GM03348 (cell line): Measurements from ENCODE around the gene RGPD6.
"Not testable (repeated sequence)": the region's sequence is repeated elsewhere in the genome, so short reads cannot be mapped to it uniquely, and the experiment has no call there.

ENCODE experiments used
- DNase-seq: peaks from one replicate; pipeline ENCODE4 v3.0.0; 2012; ENCODE audit warnings: low spot score

RGPD6 gene

DNA sequence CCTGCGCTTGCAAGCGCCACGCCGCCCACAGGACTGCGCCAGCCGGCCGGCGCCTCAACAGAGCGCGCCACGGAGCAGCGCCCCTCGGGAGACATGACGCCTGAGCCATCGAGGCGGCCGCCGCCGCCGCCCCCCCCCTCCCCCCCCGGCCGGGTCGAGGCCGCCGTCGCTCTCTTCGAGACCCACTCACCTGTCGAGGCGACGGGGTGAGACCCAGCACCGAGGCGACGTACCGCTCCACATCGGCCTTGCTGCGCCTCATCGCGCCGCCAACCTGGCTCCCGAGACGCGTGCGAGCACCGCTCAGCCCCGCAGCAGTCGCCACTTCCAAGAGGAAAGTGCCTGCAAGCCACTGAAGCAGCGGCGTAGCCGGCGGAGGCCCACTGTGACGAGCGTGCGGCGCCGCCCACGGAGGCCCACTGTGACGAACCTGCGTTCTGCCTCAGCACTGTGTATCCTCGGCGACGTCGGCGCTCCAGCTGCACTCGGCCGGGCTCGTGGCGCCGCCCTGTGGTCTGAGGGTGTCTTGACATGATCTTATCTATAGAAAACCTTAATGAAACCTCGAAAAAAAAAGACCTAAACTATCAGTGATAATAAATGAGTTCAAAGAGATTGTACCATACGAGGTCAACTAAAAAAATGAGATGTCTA lies at the start of gene RGPD6:
RGPD6 (minus strand) TSS at position 460 of the 654 bp plus-strand sequence; CDS start at position 262, 198 bp downstream.
- not testable (repeated sequence) for DNase-seq

DNA sequence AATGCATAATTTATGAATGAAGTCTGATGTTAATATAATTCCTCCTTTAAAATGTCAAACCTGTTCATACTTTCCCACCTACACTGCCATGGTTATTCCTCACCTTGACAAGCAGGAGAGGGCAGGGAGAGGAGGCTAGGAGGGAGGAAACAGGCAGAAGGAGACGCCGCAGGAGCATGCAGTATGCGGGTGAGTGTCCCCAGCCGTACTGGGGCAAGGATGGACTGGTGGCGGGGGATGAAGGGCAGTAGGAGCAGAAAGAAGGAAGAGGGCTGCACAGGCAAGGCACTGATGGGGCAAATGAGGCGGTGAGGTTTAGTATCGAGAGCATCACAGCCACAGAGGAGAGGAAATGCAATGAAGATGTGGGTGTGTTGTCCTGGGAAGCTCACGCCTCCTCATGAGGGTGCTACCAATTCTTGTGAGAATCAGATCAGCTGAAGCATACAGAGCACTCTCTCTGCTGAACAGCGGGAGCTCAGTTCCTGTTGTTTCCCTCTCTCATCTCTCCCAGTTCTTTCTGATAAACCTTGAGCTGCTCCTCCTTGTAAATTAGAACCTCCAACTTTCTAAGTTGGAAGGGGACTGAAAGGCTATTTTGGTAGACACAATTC lies 42.4 kb upstream of the RGPD6 start:
- not testable (repeated sequence) for DNase-seq

DNA sequence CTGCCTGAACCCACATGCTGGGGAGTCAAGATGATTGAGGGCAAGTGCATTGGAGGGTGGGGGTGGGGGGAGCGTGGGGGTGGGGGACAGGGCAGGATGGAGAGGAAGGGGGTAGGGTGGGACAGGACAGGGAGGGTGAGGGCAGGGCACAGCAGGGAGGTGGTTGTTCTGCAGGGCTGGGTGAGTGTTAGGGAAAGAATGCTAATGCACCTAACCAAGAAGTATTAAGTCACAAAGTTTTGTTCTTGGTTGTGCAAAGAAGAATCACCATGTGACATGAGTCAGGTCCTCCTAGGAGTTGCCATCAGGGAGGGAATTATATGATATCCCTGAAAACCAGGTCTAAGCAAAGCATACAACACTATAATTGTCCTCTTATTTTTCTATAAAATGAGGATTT lies 36.9 kb upstream of the RGPD6 start:
- not testable (repeated sequence) for DNase-seq

DNA sequence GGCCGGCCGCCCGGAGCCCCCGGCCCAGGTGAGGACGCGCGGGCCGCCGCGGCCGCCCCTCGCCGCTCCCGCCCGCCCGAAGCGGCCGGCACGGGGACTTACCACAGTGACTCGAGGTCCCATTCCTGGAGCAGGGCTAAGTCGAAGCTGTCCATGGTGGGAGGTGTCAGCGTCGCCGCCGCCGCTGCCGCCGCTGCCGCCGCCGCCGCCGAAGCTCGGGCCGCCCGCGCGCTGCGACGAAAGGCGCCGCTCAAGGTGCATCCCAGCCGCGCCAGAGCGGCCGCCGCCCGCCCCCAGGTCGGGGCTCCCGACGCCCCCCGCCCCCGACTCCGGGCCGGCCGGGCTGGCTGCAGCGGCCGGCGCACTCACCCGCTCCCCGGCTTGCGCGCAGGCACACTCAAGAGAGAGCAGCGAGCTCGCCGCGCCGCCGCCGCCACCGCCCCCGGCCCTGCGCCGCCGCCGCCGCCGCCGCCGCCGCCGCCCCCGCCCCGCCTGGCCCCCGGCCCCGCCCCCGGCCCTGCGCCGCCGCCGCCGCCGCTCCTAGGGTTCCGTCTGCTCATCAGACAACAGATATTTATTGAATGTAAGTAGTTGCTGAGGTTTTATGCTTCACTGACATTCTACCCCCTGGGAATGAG lies 33.7 kb upstream of the RGPD6 start:
- not testable (repeated sequence) for DNase-seq

DNA sequence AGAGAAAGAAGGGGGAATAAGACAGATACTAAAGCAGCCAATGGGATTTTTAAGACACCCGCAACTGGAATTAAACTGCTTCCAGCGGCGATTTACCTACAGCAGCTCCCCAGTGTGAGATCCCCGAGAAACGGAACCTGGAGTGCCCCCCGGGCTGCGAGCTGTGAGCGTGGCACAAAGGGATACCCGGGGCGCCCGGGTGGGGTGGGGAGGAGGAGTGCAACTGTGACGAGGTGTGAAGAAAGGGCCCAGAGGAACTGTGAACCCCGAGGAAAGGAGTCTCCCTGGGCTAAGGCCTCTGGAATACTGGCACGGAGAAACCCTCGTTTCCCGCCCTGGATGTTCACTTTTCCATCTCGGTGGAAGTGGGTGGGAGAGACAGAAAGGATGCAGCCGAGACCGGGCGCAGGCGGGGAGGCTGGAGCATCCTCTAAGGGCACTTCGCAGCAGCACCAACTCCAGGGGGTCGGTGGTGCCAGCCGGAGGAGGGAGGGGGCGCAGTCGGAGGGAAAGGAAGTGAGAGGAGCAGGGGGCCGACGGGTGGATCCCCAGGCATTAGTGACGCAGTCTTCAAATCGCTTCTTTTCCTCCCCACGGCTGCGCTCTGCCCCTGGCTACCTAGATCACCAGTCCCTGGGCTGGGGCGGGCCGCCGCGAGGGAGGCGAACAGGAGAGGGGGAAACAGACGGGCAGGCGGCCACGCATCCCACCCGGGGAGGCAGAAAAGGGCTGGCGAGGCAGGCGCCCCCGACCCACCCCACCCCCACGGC lies 33.0 kb upstream of the RGPD6 start:
- not testable (repeated sequence) for DNase-seq

DNA sequence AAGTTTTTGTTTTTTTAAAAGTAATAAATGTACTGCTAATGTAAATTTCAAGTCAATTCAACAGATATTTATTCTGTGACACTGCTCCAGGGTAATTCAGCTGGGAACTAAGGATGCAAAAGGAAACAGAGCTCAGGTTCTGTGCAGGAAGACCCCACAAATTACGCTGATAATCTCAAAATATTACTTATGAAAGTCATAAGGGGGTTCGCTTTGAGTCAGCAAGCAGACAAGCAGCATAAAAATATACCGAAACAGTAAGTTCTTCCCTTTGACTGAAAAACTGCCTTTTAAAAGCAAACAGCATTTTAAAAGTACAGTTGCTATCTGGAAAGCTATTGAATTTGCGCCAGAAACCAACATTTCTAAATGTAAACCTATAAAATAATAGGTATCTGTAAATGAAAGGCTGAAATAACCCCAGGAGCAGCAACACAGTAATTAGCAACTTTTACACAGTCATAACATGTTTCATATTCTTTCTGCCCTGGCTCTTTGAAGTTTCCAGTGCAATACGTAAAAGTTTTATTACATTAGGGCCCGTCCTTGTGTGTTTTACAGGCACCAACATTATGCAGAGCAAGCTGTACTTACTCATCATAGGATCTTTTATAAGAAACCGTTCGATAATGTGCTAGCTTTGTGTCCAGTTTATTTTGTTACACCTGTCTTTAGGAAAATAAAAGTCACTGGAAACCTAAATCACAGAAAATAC lies 31.9 kb upstream of the RGPD6 start:
- not testable (repeated sequence) for DNase-seq

DNA sequence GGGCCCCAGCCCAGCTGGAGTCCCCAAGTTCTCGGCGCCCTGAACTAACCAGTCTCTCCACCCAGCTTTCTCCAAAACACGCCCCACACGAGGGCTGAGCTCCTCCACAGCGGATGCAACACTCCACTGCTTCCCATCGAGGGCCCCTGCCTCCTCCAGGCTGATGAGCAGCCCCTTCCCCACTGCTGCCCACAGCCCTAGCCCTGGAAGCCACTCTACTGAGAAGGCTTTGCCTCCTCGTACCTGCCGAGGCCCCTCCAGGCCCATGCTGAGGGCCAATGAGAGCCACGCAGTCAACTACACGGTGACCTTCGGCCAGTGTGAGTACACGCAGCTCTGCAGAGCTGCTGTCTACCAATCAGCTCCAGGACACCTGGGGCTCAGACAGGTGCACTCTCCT lies 28.0 kb upstream of the RGPD6 start:
- not testable (repeated sequence) for DNase-seq

DNA sequence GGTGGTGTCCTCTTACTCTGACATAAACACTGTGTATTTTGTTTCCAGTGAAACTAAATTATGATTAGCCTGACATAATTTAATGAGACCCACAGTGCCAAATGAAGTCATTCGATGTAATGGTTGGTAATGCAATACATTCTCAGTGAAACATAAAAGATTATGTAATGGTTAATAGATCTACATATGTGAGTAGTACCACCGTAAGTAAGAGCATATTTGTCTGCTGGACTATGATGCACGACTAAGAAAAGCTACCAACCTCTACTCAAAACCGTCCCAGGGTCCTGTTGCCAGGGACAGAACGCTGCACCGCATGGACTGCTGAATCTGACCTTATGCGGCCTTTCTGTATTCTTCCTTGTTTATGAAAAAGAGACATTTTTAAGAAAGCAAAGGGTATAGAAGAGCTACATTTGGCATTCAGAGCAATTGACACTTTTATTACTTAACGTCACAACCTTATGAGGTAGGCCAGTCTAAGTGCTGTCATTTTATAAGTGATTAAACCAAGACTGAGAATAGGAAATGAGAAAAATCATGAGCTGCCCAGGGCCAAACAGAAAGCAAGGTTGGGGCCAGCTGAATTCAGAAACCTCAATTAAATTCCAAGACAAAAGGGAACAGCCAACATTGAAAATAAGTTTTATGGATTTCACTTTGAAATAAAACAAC lies 27.0 kb upstream of the RGPD6 start:
- DNase-seq = not testable (repeated sequence)

DNA sequence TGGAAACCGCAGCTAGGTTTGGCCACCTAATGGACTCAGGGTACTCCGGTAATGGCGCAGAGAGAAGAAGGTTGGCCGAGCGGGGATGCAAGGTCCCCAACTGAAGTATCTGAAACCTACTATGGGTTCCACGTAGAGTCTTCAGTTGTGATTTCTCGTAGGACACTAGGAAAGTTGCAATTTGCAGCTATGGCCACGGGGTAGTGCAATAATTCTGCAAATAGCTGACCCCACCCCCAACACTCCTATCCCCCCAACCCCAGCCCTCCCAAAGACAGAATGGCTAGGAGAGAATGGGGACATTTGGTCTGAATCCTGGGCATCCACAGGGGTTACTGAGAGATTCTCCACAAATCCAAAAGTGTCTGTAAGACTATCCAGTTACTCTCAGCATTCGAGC lies 25.1 kb upstream of the RGPD6 start:
- not testable (repeated sequence) for DNase-seq

DNA sequence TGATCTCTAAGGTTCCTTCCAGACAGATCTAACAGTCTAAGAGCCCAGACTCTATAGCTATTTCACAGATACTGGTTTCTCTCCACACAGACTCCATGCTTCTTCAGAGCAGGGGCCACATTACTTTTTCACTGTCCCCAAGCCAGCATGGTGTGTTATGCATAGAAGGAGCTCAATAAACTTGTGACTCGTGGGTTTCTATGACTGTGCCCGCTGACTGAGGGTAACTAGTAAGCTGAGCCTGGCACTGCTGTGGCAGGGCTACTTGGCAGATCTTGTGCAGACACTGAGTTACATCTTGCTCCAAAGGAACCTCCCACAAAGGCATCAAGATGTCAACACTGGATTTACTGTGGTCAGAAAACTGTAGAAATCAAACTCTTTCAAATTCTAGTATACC lies 15.0 kb upstream of the RGPD6 start:
- DNase-seq = not testable (repeated sequence)

DNA sequence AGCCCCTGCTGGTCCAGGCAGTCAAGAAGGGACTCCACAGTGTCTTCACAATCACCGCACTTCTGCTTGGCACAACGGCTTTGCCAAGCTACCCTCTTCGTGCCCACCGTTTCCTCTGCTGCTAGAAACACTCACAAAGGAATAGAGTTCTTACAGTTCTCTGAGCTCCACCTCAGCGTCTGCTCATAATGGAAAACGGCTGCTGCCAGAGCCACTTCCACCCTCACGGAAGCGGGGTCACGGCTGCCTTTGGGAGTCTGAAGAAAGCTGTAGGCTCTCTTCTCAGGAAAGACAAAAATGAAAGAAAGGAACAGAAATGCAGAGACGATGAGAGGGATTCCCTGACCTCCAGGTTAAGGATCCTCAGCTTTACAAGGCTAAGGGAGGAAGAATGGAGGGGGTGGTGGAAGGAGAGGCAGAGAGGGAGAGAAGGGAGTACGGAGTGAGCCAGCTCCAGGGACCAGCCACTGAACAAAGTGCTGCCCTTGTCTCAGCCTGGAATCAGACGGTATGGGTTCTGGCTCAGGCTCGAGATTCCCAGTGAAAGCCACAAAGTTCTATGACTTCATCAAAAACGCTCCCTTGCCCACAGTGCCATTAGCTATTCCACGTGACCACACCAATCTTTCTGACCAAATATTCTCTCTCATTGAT lies 12.8 kb upstream of the RGPD6 start:
- DNase-seq = not testable (repeated sequence)

DNA sequence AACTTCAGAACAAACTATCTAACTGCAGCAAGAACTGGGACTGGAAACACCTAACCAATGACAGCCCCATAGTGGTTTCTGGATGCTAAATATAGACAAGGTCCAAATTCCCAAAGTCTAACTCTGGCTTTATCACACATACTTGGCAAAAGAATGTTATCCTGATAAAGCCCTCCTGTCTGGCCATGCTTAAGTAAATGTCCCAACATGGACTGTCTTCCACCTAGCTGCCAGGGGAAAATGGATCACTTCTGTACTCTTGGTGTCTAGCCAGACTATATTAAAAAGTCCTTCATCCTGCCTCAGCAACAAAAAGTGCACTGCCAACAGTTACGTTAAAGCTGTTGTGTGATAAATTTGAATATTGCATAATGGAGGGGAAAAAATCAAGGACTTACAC lies 11.5 kb upstream of the RGPD6 start:
- not testable (repeated sequence) for DNase-seq

DNA sequence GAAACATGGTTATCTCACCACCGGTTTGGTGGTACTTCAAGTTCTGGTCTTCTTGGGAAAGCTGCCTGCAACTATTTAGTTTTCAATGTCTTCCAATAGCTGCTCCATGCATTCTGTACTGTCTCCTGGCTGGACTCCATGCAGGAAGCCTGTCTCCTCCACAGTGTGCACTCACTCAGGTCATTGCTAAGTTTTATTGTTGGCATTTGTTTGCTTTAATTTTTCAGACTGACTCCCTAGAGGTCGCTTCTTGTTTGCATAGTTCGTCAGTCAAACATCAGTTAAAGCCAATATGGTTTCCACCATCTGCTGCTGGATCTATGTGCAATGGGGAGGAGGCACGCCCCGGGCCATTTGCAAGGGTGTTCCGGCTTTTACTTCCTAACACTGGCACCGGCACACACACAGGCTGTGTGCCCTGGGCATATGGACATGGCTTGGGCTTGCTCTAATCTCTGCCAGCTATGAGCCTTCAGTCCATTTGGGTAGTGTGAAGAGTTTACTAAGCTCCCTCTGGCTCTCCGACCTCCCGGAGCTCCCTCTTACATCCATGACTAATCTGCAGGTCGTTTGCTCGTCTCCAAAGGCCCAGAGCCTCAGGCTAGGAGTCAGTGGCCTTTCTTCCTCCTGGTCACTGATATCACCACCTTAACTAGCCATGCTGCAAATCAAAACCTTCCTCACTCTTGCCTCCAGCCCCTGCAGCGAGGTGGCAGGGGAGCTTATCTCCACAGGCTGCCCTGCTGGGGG lies 2.4 kb upstream of the RGPD6 start:
- DNase-seq = not testable (repeated sequence)

DNA sequence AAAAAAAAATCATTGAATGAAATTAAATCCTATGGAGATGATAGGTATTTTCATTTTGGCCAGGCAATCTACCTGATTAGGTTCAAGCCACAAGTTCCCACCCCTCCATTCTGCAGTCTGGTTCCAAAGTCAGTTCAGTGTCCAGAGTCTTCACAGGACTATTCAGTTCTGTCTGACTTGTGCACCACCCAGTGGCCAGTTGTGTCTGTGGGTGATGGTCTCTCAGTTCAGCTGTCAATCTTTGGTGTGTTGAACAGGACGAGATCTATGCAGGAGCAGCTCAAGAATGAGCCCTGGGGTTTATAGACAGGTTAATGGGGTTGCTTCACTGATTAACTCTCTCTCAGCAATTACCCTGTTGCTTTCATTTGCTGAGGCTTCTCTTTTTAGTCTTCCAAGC lies 1.4 kb upstream of the RGPD6 start:
- not testable (repeated sequence) for DNase-seq

DNA sequence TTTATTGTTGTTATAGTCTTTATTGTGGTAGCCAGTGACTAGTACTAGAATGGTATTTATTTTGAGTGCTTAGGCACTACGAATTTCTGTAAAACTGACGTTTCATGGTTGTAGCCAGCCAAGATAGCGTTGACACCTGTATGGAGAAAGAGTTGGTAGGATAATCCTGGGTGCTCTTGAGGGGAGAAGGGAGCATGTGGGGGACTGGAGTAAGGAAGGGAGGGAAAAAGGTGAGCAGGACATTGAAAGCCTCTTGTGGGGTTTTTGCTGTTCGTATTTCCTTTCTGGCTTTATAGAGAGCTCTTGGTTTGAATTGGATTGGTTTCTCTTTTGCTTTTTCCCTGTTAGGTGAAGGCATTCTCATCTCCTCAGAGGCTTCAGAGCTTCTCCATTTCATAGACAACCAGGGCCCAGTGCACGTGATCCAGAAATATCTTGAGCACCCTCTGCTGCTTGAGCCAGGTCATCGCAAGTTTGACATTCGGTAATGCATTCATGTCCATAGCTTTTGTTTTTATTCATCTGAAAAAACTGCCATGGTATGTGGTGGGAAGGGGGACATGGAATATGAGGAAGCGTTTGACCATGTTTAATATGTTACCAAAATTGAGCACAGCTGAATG lies 77.2 kb downstream of the RGPD6 start:
- DNase-seq = not testable (repeated sequence)

DNA sequence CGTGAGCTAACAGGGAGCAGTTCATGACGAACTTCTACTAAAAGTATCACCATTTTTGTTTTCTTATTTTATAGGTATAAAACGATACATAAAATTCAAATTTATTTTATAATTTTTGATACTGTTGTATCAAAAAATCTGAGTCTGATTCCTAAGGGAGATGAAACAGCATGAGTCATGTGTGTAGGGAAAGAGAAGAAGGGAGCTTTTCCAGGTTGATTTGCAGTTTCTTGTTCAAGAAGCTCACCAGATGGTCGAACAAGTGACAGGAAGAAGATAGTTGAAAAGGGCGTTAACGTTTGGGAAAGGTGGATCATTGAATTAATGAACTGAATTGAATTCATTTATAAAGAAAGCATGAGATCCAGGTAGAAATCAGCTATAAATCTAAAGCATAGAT lies 81.0 kb downstream of the RGPD6 start:
- not testable (repeated sequence) for DNase-seq

DNA sequence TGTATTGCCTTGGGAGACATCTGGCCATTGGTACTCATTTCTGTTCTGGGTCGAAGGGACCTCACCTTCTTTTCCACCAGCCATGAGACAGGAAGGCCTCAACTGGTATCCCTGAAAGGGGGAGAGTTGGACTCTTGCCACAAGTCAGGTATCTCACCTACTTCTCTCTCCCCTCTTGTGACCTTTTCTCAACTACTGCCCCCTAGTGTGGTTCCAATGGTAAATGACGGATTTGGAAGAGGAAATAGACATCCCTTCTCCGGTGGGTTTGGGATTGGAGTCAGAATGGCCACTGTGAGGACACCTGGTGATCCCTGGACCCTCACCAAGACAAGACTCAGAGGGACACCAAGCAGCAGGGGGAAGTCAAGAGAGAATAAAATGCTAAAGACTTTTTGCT lies 82.5 kb downstream of the RGPD6 start:
- not testable (repeated sequence) for DNase-seq

DNA sequence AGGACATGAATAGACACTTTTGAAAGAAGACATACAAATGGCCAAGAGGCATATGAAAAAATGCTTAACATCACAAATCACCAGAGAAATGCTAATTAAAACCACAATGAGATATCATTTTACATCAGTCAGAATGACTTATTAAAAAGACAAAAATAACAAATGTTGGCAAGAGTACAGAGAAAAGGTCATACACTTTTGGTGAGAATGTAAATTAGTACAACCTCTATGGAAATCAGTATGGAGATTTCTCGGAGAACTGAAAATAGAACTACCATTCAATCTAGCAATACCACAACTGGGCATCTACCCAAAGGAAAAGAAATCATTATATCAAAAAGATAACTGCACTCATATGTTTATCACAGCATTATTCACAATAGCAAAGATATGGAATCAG lies 88.0 kb downstream of the RGPD6 start:
- DNase-seq = not testable (repeated sequence)

DNA sequence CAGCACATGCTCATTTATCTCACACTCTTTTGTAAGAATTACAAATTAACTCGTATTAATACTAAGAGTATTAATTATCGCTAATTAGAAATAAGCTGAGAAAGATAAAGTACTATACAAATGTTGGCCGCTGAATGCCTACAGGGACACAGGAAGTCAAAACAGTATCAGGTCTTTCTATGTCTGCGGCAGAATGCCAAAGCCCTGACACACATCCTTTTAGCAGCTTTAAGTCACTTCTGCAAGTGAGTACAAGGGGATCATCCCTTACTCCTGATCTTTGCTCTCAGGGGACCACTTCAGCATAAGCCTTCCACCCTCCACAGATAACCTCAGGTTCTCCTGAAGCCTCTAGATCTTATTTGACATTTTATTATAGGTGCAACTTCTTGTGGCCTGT lies 94.3 kb downstream of the RGPD6 start:
- not testable (repeated sequence) for DNase-seq
